Measurements from ENCODE around the gene DENR.
"Not testable (repeated sequence)": the region's sequence is repeated elsewhere in the genome, so short reads cannot be mapped to it uniquely, and the experiment has no call there.

The DENR gene

DNA sequence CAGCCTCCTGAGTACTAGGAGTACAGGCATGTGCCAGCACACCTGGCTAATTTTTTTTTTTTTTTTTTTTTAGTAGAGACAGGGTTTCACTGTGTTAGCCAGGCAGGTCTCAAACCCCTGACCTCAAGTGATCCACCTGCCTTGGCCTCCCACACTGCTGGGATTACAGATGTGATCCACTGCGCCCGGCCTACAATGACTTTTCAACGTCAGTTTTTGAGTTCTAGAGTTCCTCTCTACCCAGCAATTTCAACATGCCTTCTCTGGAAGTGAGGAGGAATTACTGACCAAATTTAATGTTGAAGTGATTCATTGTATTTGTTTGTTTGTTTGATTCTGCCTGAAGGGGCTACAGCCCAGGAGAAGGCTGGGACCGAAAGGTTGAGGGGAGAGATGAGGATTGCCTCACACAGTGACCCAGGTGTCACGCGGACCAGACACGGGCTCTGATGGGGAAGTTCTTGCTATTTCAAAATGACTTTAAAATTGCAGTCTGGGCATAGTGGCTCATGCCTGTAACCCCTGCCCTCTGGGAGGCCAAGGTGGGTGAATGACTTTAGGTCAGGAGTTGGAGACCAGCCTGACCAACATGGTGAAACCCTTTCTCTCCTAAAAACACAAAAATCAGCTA is 8.6 kb upstream of the DENR start:
- DNase-seq = no peak

DNA sequence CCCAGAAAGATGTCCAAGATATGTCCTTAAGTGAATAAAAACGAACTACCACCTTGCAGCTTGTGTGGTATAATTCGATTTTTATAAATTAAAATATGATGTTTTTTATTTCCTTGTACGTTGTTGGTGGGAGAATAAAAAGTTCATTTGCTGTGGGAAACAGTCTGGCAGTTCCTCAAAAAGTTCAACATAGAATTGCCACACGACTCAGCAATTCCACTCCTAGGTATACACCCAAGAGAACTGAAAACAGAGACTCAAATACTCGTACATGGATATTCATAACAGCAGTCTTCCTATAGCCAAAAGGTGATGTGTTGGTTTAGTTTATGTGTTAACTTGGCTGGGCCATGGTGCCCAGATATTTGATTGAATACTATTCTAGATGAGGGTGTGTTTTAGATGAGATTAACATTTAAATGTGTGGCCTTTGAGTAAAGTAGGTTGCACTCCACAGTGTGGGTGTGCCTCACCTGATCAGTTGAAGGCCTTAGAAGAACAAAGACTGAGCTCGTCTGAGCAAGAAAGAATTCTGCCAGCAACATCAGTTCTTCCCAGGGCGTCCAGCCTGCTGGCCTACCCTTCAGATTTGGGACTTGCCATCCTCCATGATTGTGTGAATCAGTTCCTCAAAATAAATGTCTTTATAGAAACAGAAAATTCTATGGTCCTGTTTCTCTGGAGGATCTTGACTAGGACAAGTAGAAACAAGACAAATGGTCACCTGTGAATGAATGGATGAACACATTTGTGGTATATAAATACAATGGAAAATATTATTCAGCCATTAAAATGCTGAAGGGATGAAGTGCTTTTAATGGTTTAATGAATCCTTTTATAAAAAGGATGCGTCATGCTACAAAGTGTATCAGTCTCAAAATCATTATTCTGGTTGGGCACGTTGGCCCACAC is 5.1 kb upstream of the DENR start:
- peak; percentile 2 to 35 for DNase-seq

DNA sequence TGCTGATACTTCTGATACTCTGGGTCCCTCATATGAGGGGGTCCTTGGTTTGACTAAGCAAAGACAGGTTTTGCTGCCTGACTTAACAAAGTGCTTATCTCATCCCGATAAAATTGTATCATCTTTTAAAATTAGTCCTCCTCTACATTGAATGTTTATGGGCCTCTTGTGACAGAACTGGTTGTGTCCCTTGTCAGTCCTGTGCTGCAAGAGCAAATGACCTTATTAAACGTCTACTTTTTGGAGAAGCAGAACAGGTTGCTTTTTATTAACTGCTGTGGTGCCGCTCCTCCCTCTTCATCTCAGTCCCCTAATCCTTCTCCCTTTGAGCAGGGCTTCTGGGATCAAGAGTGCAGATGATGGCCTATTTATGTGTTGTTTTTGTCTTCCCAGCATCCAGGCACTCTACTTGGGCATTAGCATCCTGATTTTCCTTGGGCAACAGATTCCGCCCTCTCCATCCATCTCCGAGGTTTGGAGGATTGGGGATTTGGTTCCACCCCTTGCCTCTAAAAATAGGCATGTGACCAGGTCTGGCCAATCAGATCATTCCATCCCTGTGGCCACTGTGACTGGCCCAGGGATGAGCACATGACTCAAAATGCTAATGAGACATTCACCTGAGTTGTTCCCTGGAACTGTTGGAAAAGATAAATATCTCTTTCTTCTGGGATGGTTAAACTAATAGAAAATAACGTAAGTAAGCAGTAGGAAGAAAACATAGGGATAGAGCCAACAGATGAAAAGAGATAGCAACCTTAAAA is 2.9 kb upstream of the DENR start:
- no peak for DNase-seq

DNA sequence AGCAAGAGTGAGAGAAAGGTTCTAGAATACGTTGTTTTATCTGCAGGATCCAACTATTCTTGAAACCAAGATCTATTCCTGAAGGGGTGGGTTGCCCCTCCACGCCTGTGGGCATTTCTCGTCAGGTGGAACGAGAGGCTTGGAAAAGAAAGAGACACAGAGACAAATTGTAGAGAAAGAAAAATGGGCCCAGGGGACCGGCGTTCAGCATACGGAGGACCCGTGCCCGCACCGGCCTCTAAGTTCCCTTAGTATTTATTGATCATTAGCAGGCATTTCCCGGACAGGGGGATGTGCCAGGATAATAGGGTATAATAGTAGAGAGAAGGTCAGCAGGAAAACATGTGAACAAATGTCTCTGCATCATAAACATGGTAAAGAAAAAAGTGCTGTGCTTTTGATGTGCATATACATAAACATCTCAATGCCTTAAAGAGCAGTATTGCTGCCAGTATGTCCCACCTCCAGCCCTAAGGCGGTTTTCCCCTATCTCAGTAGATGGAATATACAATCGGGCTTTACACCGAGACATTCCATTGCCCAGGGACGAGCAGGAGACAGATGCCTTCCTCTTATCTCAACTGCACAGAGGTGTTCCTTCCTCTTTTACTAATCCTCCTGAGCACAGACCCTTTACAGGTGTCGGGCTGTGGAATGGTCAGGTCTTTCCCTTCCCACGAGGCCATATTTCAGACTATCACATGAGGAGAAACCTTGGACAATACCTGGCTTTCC is 1.7 kb upstream of the DENR start:
- DNase-seq = not testable (repeated sequence)

DNA sequence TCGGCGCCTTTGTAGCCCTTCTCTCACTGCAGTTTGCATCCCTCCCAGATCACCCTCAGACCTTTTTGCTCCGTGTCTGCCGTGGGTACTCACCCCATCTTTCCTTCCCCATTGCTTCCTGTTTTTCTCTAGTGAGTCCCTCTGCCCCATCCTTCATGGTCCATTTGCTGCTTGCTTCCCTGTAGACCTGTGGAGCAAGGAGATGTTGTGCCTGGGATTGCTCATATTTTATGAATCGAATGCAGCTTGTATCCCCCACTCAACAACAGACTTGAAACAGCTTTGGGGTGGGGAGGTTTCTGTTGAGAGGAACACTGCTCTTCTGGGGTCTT is 661 bp downstream of the DENR start:
- DNase-seq = peak; percentile 11 to 37

DNA sequence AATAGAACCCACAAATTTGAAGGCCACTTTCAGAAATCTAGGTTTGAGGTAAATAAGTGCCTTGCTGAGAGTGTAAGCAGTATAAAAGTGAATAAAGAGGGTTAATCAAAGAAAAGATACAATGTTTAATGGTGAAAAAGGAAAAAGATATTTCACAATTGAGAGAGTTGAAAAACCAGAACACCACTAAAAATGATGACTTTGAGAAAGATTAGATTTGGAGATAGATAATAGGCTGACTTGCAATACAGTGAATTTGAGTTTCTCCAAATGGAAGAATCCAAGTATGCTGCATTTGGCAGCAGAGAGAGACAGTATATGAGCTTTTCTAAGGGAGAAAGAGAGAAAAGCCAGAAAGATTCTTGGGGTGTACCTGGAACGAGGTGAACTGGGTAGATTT is 2.2 kb downstream of the DENR start:
- no peak for DNase-seq

DNA sequence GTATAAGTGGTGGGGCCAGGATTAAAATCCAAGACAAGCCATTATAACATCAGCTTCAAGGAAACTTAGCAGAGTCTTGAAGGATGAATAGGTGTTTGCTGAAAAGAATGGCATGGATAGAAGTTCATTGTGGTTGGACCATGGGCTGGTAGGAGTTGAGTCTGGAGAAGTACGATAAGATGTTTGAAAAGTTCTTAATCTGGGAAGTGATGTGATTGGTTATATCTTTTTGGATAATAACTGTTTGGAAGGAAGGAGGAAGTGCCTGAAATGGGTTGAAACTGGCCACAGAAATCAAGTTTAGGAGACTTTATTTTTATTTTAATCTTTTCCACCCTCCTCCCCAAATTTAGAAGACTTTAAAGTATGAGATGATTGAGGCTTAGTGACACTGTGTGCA is 4.9 kb downstream of the DENR start:
- no peak for DNase-seq

DNA sequence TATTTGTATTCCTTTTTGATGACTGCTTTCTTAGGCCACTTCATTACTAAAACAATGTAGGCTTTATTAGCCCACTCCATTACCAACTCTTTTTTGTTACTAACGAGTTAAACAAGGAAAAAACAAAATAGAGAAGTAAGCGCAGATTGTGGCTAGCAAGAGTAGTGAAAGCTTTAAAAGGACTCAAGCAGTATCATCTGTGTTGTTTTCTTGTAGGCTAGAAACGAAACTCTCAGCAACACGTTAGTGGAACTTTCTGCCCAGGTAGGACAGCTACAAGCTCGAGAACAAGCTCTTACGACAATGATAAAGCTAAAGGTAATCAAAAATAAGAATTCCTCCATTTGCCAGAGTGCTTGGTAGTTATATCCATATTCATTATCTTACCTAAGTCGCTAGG is 32.9 kb downstream of the DENR start:
- no peak for DNase-seq

DNA sequence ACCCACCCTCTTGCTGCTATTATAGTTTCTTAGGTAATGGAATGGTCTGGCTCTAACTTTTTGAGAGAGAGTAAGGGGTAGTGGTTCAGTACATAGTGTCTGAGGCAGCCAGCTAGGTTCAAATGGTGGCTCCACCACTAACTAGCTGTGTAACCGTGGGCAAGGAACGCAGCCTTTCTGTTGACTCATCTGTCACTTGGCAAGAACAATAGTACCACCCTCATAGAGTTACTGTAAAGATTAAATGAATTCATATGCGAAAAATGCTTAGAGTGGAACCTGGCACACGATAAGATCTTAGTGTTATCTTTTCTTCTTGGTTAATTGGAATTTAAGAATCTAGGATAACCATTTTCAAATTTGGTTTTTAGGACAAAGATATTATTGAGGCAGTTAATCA is 35.8 kb downstream of the DENR start:
- DNase-seq = no peak

DNA sequence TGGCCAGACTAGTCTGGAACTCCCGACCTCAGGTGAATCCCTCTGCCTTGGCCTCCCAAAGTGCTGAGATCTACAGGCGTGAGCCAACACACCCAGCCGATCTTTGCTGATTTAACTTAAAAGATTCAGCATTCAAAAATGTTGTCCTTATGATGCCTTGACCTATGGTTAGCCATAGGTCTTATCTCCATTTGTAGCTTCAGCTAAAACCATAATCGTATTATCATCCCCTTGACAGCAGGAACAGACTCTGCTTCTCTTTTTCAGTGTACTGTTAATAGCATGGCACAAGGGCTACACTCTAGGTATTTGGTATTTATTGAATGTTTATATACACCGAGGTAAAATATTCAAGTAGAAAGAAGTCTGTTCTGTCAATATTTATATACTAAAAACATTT is 37.0 kb downstream of the DENR start:
- no peak for DNase-seq

DNA sequence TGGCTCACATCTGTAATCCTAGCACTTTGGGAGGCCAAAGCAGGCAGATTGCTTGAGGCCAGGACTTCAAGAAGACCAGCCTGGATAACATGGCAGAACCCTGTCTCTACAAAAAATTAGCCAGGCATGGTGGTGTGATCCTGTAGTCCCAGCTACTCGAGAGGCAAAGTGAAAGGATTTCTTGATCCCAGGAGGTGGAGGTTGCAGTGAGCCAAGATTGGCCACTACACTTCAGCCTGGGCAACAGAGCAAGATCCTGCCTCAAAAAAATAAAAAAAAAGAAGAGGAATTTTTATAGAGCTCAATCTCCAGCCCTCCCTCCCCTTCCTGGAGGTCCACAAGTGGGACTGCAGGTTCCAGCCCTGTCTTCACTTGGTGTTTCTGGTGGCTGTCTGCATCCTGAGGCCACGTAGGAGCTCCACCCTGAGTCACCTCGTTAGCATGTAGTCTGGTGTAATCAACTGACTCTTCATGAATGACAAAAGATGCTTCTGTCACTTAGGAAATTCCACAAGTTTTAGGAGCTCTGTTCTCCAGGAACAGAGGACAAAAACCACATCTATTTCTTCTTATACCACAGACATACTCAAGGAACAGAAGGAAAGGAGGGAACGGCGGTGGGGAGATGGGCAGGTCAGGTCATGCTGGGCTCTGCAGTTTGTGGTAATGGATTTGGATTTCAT is 37.9 kb downstream of the DENR start:
- no peak for DNase-seq

DNA sequence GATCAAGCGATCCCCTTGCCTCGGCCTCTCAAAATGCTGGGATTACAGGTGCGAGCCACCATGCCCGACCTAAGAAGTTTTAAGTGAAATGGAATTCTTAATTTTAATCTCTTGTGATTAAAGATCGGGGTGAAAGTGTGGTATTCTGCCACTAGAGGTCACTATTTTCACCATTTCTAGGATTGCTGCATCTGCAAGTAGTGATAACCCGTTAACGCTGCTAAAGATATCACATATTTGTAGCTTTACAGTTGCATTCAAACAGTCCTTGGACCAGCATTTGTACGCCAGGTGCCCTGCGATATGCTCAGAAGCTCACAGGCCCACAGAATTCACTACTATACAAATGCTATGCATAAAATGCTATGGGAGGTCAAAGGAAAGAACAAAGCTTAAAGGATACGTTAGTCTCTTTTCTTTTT is 41.1 kb downstream of the DENR start:
- peak; percentile 45 to 71 for DNase-seq

DNA sequence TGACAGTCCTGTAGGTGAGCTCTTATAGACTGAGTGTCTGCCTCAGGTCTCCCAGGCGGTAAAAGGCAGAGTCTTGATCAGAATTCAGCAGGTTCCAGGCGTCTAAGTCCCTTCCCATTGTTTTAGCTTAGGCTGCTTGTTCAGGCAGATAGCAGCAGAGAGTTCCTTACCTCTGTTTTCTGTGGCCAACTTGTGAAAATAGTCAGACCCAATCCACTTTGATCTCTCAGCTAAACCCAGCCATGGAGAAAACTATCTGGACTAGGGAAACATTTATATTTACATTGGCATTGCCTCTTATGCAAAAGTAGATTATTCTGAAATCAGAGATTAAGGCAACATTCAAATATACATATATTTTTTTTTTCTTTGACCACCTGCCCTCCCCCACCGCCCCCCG is 43.2 kb downstream of the DENR start:
- DNase-seq = no peak

DNA sequence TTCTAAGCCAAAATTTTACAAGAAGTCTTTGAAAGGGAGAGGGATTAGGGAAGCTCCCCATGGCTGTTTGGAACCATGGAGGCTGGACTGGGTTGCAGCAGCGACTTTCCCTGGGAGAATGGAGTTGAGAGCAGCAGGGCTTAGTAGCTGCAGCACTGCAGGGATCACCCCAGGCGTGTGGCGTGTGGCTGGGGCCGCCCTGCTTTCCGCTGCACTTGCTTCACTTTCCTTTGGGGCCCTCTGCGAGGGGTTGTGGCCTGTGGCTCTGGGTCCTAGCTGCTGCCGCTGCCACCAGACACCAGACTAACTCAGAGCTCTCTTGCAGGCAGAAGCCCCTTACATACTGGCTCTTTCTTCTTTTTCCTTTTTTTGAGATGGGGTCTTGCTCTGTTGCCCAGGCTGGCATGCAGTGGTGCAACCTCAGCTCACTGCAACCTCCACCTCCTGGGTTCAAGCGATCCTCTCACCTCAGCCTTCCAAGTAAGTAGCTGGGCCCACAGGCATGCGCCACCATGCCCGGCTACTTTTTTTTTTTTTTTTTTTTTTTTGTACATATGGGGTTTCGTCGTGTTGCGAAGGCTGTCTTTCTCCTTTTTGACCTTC is 47.1 kb downstream of the DENR start:
- no peak for DNase-seq

DNA sequence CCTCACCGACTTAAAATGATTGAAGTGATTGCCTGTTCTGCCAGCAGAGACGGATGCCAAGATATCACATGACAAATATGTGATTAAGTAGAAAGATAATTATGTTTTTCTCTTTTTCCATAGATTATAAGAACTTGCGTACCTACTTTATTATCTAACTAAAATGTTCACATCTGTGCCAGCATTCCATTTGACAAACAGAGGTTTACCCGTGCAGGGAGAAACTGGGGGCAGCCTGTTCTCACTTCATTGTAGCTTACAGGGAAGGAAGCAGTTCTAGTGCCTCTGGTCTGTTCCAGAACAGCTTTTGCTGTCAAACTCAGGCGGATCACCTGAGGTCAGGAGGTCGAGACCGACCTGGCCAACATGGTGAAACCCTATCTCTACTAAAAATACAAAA is 51.3 kb downstream of the DENR start:
- no peak for DNase-seq

DNA sequence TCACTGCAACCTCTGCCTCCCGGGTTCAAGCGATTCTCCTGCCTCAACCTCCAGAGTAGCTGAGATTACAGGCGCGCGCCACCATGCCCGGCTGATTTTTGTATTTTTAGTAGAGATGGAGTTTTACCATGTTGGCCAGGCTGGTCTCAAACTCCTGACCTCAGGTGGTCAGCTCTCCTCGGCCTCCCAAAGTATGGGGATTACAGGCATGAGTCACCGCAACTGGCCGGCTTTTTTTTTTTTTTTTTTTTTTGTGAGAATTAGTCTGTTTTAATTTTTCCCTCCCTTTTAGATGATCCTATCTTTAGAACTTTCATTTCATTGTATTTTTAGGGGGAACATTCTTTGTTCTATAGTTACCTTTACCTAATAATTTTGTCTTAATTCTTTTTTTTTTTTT is 52.3 kb downstream of the DENR start:
- not testable (repeated sequence) for DNase-seq

DNA sequence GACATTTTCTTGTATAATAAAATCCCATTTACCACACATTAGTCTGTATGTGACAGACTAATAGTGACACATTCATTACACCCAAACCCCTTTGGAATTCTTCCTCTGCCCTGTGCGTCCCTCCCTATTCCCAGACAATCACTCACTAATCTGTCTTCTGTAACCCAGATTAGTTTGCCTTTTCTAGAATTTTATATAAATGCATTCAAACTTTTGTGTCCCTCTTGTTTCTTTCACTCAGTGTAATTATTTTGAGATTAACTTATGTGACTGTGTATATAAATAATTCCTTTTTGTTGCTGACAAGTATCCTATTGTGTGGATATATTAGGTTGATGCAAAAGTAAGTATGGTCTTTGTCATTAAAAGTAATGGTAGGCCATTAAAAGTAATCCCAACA is 55.0 kb downstream of the DENR start:
- DNase-seq = no peak

DNA sequence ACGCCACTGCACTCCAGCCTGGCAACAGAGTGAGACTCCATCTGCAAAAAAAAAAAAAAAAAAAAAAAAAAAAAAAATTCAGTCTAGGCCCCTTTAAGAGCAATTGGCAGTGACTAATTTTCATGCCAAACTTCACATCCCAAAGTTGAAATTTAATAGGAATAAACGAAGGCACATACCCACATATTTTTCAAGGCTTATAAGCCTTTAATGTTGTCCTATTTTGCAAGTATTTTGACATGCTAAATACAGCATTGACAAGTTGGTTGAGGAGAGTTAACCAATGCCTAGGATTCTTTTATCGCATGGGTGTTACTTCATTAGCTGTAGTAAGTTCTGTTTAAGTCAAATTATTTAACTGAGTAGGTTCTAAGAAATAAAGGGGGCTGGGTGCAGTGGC is 59.2 kb downstream of the DENR start:
- DNase-seq = no peak

DNA sequence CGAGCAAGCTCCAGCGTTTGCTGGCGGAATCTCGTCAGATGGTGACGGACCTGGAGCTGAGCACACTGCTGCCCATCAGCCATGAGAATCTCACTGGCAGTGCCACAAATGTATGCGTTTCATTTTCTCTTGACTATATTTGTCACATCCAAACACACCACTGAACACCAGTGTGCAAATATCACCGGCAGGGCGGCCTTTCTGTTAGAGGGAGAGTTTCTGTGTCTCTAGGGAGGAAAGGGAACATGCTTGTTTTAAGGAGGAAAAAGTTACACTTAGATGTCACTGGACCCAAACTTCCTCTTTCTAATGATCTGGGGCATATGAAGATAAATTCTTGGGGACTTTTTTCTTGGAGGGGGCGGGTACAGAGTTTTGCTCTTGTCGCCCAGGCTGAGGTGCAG is 60.7 kb downstream of the DENR start:
- no peak for DNase-seq

DNA sequence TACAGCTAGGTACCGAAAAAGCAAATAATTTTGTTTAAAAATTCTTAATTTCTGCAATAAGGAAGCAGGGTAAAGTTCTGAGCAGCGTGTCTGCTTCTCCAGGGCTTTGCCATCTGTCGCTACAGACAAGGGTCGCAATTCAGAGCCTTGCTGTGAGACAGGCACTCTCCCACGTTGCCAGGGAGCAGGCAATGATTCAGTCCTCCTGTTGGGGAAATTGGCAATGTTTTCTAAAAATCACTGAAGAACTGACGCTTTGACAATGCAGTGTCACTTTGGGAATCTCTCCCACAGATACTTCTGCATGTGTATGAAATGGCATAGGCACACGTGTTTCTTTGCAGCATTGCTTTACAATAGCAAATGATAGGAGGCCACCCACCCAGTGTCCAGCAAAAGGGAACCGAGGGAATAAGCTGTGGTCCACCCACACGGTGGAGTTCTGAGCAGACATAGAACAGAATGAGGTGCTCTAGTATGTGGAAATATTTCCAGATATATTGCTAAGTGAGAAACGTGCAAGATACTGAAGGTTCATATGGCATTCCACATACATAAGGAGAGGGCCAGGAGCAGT is 66.7 kb downstream of the DENR start:
- DNase-seq = no peak

DNA sequence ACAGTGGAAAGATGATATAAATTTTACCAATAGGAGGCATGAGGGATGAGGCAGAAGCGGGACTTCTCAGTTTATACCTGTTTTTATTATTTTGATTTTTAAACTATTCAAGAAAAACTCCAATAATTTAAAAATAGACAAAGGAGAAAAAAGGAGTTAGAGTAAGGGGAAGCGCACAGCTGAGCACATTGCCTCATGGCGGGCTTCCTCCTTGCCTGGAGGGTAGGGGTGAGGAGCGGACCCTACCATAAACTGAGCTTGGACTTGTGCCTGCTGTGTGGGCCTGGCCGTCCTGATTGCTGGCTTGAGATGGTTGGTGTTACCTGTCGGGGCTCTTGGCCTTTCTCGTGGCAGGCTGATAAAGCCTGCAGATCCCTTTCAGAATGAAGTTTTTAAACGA is 67.5 kb downstream of the DENR start:
- DNase-seq = no peak
